VCaP (cell line): ENCODE data around the gene FASTK.

Source experiments
- H3K27ac ChIP-seq: fragments of 450-650 bp; 2 replicates; pipeline ENCODE4 v1.5.1; 2017
- CTCF ChIP-seq: fragments of 450-650 bp; conservative IDR thresholded peaks from 2 replicates; pipeline ENCODE4 v1.5.1; 2017; ENCODE audit warnings: mild to moderate bottlenecking, moderate library complexity

Gene FASTK

GRCh38 chr7:151059367-151060112 lies 21.1 kb downstream of the FASTK start, which contains the start of gene SLC4A2:
Gene SLC4A2, plus strand, starts transcription at chr7:151059589. Its CDS starts 2,399 bp downstream, at chr7:151061988.
- peak within 1 kb of the TSS; percentile 92 for H3K27ac ChIP-seq
- peak; percentile 63 for TF ChIP-seq CTCF

- H3K27ac ChIP-seq, result peak overlapping the region; percentile 92
- no peak for TF ChIP-seq CTCF
These were observed 21.7 kb downstream of the FASTK start for GRCh38 chr7:151058781-151059366.

- TF ChIP-seq CTCF, result no peak
- H3K27ac ChIP-seq, result peak overlapping the region; percentile 92
These were observed 22.4 kb downstream of the FASTK start for GRCh38 chr7:151057989-151058780.

GRCh38 chr7:151057506-151057988 lies 23.1 kb downstream of the FASTK start, which contains the start of gene CDK5:
Gene CDK5, minus strand, starts transcription at chr7:151057897. Its CDS starts 49 bp downstream, at chr7:151057848.
- TF ChIP-seq CTCF, result no peak
- H3K27ac ChIP-seq, result peak within 1 kb of the TSS; percentile 92

- TF ChIP-seq CTCF, result no peak
- H3K27ac ChIP-seq, result peak overlapping the region; percentile 92
These were observed 23.7 kb downstream of the FASTK start for GRCh38 chr7:151056666-151057505.

- TF ChIP-seq CTCF, result no peak
- H3K27ac ChIP-seq, result no peak overlapping the region
These were observed 24.3 kb downstream of the FASTK start for GRCh38 chr7:151056283-151056665.
